GM18870 (cell line): ENCODE measurements around the gene HBP1.
"Not testable (repeated sequence)": the region's sequence is repeated elsewhere in the genome, so short reads cannot be mapped to it uniquely, and the experiment has no call there.

Source experiments
- ATAC-seq: cut with Tn5 transposase; IDR thresholded peaks from one replicate; pipeline ENCODE4 v1.9.1; 2021; ENCODE audit warnings: moderate library complexity; ENCODE audit not compliant: unreplicated experiment

Gene HBP1

GRCh38 chr7:107168233-107169119, at the start of gene HBP1:
Gene HBP1 (plus strand): TSS chr7:107169003. CDS start chr7:107179894, 10,891 bp downstream.
- peak; percentile 96 for ATAC-seq

GRCh38 chr7:107119376-107120105, 49.3 kb upstream of the HBP1 start:
- ATAC-seq, result no peak

- ATAC-seq, result no peak
Measured at GRCh38 chr7:107122486-107122911, 46.3 kb upstream of the HBP1 start.

GRCh38 chr7:107123392-107123791, 45.4 kb upstream of the HBP1 start:
- ATAC-seq, result no peak

GRCh38 chr7:107125475-107125874, 43.3 kb upstream of the HBP1 start:
- ATAC-seq, result no peak

GRCh38 chr7:107128217-107128616, 40.6 kb upstream of the HBP1 start:
- ATAC-seq, result no peak

GRCh38 chr7:107128748-107129147, 40.1 kb upstream of the HBP1 start:
- ATAC-seq, result no peak

GRCh38 chr7:107130487-107131220, 38.1 kb upstream of the HBP1 start:
- ATAC-seq, result no peak

GRCh38 chr7:107133396-107133795, 35.4 kb upstream of the HBP1 start:
- ATAC-seq, result no peak

- ATAC-seq, result no peak
Measured at GRCh38 chr7:107138696-107139420, 29.9 kb upstream of the HBP1 start.

GRCh38 chr7:107143875-107144274, 24.9 kb upstream of the HBP1 start:
- not testable (repeated sequence) for ATAC-seq

GRCh38 chr7:107145067-107145838, 23.6 kb upstream of the HBP1 start:
- ATAC-seq, result no peak

- no peak for ATAC-seq
Measured at GRCh38 chr7:107147464-107148393, 21.1 kb upstream of the HBP1 start.

GRCh38 chr7:107148721-107149120, 20.1 kb upstream of the HBP1 start:
- ATAC-seq, result no peak

GRCh38 chr7:107149863-107150262, 18.9 kb upstream of the HBP1 start:
- no peak for ATAC-seq

GRCh38 chr7:107150375-107151073, 18.3 kb upstream of the HBP1 start:
- ATAC-seq, result no peak

- ATAC-seq, result no peak
Measured at GRCh38 chr7:107151538-107151937, 17.3 kb upstream of the HBP1 start.

- ATAC-seq, result no peak
Measured at GRCh38 chr7:107152011-107152410, 16.8 kb upstream of the HBP1 start.
